Lower leg skin (tissue), 3 donors: ENCODE data around the gene INO80D.
"Not testable (repeated sequence)": the region's sequence is repeated elsewhere in the genome, so short reads cannot be mapped to it uniquely, and the experiment has no call there.

Experiments used
- CTCF ChIP-seq, 3 donors: fragments of 450-650 bp; IDR thresholded peaks; one replicate each; pipeline ENCODE4 v1.5.1; 2016; ENCODE audit warnings: antibody characterized with exemption in 3 of 3, mild to moderate bottlenecking in 3 of 3, moderate library complexity in 2 of 3
- POLR2A ChIP-seq, 2 donors: fragments of 450-650 bp; IDR thresholded peaks; one replicate each; pipeline ENCODE4 v1.6.1; 2016 to 2017; ENCODE audit warnings: antibody characterized with exemption in 2 of 2, mild to moderate bottlenecking in 1 of 2, moderate library complexity in 1 of 2

- TF ChIP-seq CTCF, POLR2A (IDR thresholded peaks at IDR 0.05): not testable (repeated sequence)
Measured at GRCh38 chr2:206077879-206078278, 8.1 kb downstream of the INO80D start.
